Measurements from ENCODE around the gene HIRA. TPM values are rescaled to one million over a fixed set of nuclear protein-coding genes. Genes with fewer than 3 reads are reported as not detected.

Gene HIRA
- total RNA-seq, 4 donors from 2014 or later = 14.8 to 23.0 (median 17.2) TPM

DNA sequence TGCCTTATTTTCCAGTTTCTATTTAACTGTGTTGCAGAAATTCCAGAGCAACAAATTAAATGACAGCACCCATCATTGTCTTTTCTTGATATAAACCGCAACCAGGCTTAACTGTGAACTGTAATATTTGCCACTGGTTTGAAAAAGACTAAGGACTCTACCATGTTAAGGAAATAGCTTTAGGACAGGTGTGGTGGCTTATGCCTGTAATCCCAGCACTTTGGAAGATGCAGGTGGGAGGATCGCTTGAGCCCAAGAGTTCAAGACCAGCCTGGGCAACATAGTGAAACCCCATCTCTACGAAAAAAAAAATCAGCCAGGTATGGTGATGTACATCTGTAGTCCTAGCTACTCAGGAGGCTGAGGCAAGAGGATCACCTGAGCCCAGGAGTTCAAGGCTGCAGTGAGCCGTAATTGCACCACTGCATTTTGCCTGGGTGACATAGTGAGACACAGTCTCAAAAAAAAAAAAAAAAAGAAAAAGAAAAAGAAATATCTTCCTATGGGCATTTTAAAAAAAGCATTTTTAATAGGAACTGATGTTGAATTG lies 28.8 kb downstream of the HIRA start:
- TF ChIP-seq, protein P1, sequence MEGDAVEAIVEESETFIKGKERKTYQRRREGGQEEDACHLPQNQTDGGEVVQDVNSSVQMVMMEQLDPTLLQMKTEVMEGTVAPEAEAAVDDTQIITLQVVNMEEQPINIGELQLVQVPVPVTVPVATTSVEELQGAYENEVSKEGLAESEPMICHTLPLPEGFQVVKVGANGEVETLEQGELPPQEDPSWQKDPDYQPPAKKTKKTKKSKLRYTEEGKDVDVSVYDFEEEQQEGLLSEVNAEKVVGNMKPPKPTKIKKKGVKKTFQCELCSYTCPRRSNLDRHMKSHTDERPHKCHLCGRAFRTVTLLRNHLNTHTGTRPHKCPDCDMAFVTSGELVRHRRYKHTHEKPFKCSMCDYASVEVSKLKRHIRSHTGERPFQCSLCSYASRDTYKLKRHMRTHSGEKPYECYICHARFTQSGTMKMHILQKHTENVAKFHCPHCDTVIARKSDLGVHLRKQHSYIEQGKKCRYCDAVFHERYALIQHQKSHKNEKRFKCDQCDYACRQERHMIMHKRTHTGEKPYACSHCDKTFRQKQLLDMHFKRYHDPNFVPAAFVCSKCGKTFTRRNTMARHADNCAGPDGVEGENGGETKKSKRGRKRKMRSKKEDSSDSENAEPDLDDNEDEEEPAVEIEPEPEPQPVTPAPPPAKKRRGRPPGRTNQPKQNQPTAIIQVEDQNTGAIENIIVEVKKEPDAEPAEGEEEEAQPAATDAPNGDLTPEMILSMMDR (IDR thresholded peaks at IDR 0.05; ENCODE audit: low read depth) = no peak

DNA sequence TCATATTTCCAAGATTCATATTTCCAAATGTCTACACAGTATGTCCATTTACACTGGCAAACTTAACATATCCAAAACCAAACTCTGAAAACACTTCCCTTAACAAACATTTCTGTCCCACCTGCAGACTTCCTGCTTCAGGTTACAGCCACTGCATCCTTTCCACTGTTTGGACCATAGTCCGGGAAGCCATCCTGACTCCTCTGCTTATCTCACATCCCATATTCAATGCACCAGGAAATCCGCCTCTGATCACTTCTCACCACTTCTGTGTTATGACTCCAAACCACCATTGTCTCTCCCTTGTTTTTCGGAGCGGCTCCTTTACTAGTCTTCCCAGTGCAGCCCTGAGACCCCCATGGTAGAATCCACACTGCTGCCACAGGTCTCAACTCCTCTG lies 30.1 kb downstream of the HIRA start:
- TF ChIP-seq, protein P1 (IDR thresholded peaks at IDR 0.05; ENCODE audit: low read depth) = no peak

DNA sequence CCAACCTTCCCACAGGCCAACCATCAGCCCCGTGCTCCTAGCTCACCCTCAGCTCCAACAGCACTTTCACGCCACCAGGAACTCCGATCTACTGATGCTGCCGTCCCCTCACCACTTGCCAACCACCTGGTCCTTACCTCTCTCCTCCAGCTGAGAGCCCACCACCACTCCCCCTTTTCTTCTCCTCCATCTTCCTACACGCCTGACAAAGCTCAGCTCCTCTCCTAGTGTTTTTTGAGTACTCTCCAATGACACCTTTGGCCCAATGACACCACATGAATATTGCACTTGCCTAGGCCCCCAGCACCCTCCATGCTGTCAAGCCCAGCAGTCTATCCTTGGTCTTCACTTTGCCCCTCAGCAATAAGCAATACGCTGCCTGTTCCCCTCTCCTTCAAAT lies 30.7 kb downstream of the HIRA start:
- TF ChIP-seq, protein P1 (IDR thresholded peaks at IDR 0.05; ENCODE audit: low read depth) = no peak

DNA sequence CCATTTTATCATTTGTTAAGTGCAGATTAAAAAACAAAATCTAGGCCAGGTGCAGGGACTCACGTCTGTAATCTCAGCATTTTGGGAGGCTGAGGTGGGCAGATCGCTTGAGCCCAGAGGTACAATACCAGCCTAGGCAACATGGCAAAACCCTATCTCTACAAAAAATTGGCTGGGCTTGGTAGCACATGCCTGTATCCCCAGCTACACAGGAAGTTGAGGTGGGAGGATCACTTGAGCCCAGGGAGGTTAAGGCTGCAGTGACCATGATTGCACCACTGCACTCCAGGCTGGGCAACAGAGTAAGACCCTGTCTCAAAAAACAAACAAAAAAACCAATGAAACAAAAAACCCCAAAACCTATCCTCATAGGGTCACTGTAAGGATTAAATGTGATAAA lies 32.9 kb downstream of the HIRA start:
- TF ChIP-seq, protein P1 (IDR thresholded peaks at IDR 0.05; ENCODE audit: low read depth) = no peak

DNA sequence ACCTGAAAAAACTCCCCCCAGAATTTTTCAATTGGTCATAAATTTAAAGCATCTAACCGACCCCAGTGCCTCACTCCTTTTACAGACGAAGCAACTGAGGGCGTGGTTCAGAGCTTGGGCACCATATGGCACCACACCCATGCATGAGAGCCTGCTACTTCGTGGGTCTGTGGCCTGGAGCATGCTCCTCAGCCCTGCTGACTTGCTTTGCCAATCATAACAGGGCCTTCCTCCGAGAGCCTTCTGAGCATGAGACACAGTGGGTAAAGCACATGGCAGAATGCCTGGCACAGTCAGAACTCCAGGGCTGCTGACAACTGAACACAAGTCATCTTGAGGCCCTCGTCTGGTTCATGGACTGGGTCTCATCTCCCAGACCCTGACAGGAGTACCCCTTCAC lies 33.3 kb downstream of the HIRA start:
- TF ChIP-seq, protein P1 (IDR thresholded peaks at IDR 0.05; ENCODE audit: low read depth) = no peak

DNA sequence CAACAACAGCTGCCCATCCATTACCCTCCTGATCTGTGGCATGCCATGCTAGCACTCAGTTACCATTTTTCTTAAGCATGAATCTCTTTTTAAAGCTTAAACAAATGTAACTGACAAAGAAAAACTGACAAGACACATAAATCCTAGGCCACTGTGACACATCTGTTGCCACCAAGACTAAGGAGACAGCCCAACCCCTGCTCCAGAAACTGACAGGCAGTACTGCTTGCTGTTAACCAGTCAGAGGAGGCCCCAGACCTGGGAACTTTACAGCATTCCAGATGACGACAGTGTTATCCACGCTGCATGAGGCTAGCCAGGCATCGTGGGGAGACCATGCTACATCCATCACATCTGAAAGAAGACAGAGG lies 33.8 kb downstream of the HIRA start:
- TF ChIP-seq, protein P1 (IDR thresholded peaks at IDR 0.05; ENCODE audit: low read depth) = no peak

DNA sequence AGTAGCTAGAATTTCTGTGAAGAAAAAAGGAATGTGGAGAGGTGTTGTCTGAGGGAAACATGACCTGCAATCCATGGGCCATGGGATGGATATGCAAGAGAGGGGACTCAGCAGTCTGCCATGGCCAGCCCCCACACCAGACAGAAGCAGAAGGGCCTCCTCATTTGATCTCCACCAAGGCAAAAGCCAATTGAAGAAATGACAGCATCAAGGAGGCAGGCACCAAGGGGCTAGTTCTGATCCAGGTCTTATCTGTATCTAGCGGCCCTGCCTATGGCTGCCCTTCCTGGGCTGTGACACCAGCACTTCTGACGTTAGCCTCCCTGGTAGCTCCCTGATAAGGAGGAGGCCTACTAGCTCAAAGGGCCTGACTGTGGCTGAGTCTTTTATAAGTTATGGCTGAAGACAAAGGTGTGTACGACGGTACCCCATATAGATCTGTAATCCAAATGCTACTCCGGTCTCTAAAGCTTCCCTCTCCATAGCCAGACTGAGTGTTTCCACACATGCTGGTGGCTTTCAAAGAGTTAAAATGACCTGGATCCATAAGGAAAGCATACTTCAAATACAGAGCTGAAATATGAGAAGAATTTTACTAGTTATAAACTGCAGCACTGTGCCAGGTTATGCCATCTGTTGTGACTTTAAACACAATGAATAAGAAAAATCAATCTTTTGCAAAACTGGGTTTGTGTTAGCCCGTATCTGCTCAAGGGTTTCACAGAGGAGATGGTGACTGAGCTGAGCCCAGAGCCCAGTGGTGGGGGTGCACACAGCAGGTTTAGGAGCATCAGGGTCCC lies 34.4 kb downstream of the HIRA start:
- TF ChIP-seq, protein P1 (IDR thresholded peaks at IDR 0.05; ENCODE audit: low read depth) = no peak
